HG03064 (cell line): Measurements from ENCODE around the gene USP6NL.

ENCODE experiments used
- ATAC-seq: cut with Tn5 transposase; IDR thresholded peaks from one replicate; pipeline ENCODE4 v1.9.1; 2021; ENCODE audit warnings: low read depth; ENCODE audit not compliant: unreplicated experiment

USP6NL gene

GRCh38 chr10:11617233-11617632 is 5.8 kb upstream of the USP6NL start:
- no peak for ATAC-seq

GRCh38 chr10:11616021-11616420 is 4.6 kb upstream of the USP6NL start:
- no peak for ATAC-seq

DNA sequence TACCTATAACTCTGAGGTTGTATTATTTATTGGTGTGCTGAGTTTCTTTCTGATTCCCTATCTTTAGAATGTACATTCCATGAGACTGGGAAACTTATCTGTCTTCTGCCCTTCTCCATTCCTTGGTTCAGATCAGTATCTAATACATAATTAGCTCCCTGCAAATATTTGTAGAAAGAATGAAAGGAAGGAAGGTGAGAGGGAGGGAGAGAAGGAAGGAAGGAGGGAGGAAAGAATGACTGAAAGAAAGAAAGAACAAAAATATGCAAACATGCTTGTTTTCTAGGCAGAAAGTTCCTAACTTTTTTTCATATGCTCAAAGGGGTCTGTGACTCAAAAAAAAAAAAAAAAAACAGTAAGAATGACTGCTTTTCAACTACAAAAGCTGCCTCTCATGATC is 3.9 kb upstream of the USP6NL start:
- no peak for ATAC-seq

GRCh38 chr10:11612021-11613001 is 861 bp upstream of the USP6NL start:
- ATAC-seq = no peak

- ATAC-seq = peak; percentile 4
Measured at GRCh38 chr10:11610826-11611247, 613 bp downstream of the USP6NL start.

DNA sequence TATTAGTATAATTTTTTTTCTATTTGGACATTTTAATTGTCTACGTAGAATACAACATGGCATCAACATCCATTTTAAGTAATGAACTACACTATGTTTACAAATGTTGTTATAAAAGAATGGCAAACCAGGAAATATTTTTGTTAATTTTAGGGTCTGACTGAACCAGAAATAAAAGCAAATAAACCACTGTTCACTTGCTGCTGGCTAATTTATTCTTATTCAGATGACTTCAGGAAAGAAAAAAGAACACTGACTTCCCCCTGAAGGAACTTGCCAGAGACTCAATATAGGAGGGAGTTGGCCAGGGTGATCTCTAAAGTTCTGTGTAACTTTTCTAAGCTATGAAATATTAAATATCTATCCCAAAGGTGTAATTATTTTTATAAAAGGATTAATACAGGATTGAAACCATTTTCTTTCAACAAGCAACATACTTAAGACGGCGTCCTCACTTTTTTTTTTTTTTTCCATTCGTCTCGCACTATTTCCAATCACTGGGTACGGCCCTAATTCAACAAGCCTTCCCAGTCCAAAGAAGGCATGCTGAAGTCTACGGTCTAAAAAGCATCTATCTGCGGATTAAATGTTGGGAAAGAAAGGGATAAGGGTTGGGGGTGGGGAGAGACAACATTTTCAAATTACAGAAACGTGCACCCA is 1.2 kb downstream of the USP6NL start:
- ATAC-seq = no peak

DNA sequence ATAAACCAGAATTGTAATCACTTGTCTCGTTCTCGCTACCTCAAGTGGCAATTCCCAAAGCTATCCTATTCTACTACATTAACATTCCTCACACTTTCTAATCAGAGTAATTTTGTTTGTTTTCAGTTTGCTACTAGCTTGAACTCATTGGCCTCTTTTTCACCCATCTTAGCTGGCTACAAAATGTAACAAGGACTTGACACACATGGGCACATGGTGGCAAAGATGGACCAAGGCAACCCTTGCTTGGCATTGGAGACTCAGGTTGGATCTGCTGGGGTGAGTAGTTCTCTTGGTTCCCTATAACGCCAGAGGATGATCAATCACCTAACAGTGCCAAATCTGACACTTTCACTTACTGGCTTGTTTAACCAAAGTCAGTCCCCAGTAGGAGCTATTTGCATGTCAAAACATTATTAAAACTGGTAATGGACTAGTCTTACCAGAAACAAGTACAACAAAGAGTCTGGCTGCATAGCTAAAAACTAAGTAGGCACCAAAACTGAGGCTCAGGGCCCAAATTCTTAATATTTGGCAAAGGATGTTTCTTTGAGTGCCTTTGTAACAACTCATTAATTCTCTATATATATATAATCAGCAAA is 1.9 kb downstream of the USP6NL start:
- no peak for ATAC-seq

DNA sequence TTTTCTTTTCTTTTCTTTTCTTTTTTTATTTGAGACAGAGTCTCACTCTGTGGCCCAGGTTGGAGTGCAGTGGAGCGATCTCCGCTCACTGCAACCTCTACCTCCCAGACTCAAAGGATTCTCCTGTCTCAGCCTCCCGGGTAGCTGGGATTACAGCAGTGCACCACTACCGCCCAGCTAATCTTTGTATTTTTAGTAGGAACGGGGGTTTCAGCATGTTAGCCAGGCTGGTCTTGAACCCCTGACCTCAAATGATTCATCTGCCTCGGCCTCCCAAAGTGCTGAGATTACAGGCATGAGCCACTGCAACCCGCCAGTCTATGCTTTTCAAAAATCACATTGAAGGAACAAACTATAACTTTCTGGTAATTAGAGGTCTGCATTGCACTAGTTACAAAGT is 2.4 kb downstream of the USP6NL start:
- ATAC-seq = no peak

- no peak for ATAC-seq
Measured at GRCh38 chr10:11608159-11609013, 3.1 kb downstream of the USP6NL start.

DNA sequence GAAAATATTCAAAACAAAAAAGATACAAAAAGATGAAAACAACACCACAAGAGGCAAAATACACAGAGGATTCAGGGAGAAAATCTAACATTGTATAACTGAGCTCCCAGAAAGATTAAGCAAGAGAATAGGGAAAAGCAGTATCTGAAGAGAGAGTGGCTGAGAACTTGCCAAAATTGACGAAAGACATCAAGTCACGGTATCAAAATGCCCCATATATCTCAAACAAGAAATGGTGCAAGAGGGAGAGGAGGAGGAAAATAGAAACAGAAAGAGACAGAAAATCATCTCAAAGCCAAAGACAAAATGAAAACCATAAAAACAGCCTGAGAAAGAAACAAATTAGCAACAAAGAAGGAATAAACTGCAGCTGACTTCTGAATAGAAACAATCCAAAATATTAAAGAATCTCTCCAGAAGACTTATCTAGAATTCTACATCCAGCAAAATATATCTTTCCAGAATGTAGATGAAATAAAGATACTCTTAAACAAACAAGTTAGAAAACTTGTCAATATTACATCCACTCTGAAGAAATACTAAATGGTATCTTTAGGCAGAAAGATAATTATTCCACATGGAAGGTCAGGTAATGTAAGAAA is 5.5 kb downstream of the USP6NL start:
- ATAC-seq = no peak

DNA sequence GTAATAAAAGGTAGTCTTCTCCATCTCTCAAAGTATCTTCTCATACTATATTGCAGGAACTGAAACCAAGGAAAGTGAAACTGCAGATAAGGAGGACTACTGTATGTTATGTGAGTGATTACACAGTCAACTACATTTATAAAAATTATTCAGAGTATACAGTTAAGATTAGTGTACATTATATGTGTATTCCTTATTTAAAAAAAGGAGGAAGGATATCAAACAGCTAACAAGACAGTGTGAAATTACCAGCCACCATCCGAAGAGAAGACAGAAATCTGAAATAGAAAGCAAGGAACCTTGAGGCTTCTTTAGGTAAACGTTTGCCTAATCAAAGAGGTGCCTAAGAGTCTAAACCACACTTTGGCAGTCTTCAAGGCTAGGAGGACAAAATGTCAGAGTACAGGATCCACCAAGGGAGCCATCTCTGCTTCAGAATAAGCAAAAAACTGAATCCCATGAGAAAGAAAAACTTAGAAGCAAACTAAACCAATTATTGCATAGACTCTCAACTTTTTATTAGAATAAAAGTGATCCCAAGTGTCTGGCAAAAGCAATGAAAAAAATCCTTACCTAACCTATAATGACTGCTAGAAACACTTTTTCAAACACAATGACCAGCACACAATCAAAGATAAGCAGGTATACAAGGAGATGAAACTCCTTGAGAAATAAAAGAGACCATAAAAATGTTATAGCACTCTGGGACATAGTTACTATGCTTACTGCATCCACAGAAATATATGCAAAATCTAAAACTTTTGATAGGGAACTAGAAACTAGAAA is 6.4 kb downstream of the USP6NL start:
- no peak for ATAC-seq

- ATAC-seq = no peak
Measured at GRCh38 chr10:11603741-11604140, 7.7 kb downstream of the USP6NL start.

GRCh38 chr10:11602919-11603523 is 8.4 kb downstream of the USP6NL start:
- ATAC-seq = no peak

DNA sequence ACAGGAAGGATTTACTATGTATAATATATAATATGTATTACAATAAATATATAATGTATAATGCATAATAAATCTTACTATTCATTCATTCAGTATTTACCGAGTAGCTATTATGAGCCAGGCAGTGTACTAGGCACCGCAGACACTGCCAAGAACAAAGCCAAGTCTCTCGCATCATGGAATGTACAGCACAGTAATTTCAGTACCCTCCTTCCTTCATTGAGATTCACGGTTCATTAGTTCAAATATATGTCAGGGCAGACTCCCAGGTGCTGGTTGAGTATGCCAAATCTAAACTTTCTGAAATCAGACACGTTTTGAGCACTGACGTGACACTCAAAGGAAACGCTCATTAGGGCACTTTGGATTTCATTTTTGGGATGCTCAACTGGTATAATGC is 9.1 kb downstream of the USP6NL start:
- ATAC-seq = no peak

DNA sequence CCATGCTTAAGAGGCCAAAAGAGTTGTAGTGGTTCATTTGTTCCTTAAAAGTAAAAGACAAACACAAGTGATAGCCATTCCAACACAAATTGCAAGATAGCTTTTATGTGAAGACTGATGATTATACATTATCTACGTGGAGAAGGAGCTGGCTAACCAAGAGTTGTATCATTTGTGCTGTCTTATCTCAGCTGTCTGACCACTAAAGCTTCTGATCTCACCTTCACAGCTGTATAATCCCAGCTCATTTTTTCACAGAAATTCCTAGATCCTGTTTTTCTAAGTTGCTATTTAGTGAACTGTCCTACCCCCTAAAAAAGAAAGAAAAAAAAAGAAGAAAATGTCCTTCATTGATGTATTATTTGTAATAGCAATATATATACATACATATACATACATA is 9.8 kb downstream of the USP6NL start:
- ATAC-seq = no peak

GRCh38 chr10:11600280-11600679 is 11.2 kb downstream of the USP6NL start:
- ATAC-seq = no peak

DNA sequence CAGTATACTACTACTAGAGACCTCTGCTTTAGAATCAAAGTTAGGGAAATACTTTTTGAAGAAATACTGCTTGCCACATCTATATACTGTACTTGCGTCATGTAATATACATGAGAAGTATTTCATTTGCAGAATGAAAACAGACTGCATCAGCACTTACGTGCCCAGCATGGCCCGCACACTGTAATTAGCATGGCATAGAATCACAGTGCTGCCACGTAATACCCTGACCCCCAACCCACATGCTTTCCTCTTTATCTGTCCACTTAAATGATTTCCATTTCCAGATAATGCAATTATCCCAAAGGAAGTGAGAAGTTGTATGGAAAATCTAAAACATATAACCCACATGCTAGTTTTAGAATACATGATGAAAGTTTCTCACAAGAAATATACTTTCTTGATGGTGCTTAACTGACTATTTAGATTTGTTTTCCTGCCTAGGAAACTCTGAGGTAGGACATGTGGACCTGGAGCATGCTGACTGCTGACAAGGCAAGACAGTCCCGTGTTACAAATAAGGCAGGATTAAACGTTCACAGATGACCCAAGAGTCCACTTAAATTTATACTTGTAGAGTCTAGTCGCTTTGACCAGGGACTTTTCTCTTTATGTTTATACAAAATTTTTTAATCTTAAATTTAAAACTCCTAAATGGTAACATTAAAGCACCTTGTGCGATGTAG is 12.6 kb downstream of the USP6NL start:
- ATAC-seq = no peak

DNA sequence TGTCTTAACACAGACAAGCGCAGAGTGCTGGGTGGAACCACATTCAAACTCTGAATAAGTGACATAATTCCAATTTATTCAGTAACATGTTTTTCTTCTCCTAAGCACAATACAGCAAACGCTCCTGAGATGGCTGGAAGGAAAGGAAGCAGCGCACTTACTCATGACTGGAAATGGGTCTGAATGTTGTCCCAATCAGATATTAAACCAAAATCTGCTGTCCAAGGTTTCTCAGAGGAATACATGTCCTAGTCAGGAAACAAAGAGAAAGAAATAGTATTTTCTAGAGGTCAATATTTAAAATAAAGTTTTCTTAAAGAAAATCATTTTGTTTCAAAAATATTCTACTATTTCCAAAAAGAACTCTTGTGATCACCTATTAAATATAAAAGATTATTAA is 14.0 kb downstream of the USP6NL start:
- no peak for ATAC-seq

DNA sequence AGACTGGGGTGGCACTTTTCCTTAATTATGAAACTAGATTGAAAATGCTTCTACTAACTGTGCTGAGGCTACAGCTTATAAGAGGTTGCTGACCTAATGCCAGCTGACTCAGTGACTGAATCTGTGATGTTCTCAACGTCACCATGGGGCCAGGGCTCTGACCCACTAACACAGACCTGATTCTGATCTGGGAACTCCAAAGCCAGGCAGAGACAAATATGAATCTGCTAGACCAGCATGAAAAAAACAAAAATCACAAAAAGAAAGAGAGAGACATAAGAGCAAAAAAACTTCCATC is 16.1 kb downstream of the USP6NL start:
- ATAC-seq = no peak
